Esophagus muscularis mucosa (tissue), 3 donors: ENCODE data around the gene BCAS1.

Source experiments
- POLR2A ChIP-seq: fragments of 450-650 bp; IDR thresholded peaks from one replicate; pipeline ENCODE4 v1.6.1; 2017; ENCODE audit warnings: antibody characterized with exemption, moderate library complexity, mild to moderate bottlenecking, low read depth
- POLR2AphosphoS5 ChIP-seq, 2 donors: sonication (generic); formaldehyde crosslinking; IDR thresholded peaks; one replicate each; pipeline ENCODE4 v1.6.1; 2017; ENCODE audit warnings: antibody characterized with exemption in 2 of 2
- TF ChIP-seq, protein P1 (sequence below), 3 experiments: fragments of 200-600 bp in 2 of 3; fragments of 450-650 bp in 1 of 3; sonication (generic) in 2 of 3; IDR thresholded peaks; one replicate each; pipeline ENCODE4 v1.5.1; 2017 to 2019; ENCODE audit warnings: antibody characterized with exemption in 3 of 3, mild to moderate bottlenecking in 2 of 3, moderate library complexity in 1 of 3

DNA sequence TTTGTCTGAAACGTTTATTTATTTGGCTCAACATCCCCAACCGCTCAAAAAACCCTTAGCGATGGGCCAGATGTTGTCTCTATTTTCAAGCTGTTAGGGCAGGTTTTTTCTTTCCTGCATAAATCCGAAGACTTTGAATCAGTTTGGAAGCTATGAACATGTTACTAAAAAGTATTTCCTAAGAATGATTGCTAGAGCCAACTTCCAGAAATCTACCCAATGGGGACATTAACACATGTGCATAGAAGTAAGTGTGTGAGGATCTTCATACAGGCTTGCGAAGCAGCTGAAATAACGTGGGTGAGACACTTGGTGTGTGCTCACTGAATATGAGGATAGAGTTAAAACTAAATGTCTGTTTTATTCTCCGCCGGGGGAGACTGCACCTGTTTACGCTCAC, 106.8 kb downstream of the BCAS1 start:
- TF ChIP-seq, protein P1, sequence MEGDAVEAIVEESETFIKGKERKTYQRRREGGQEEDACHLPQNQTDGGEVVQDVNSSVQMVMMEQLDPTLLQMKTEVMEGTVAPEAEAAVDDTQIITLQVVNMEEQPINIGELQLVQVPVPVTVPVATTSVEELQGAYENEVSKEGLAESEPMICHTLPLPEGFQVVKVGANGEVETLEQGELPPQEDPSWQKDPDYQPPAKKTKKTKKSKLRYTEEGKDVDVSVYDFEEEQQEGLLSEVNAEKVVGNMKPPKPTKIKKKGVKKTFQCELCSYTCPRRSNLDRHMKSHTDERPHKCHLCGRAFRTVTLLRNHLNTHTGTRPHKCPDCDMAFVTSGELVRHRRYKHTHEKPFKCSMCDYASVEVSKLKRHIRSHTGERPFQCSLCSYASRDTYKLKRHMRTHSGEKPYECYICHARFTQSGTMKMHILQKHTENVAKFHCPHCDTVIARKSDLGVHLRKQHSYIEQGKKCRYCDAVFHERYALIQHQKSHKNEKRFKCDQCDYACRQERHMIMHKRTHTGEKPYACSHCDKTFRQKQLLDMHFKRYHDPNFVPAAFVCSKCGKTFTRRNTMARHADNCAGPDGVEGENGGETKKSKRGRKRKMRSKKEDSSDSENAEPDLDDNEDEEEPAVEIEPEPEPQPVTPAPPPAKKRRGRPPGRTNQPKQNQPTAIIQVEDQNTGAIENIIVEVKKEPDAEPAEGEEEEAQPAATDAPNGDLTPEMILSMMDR (IDR thresholded peaks at IDR 0.05) = no peak
- TF ChIP-seq POLR2A = no peak
- no peak for TF ChIP-seq POLR2AphosphoS5 (IDR thresholded peaks at IDR 0.05)
